NCI-H510A (cell line): ENCODE measurements around the gene DYNC1I2.
"Not testable (repeated sequence)": the region's sequence is repeated elsewhere in the genome, so short reads cannot be mapped to it uniquely, and the experiment has no call there.

Source experiments
- DNase-seq: peaks from one replicate; lab custom pipeline; 2025; lab: John Stamatoyannopoulos, UW

Gene DYNC1I2

GRCh38 chr2:171718720-171719119 lies 31.5 kb downstream of the DYNC1I2 start:
- DNase-seq: no peak

- DNase-seq: no peak
Measured at GRCh38 chr2:171719660-171720059, 32.4 kb downstream of the DYNC1I2 start.

- peak; percentile 71 for DNase-seq
Measured at GRCh38 chr2:171723716-171724683, 36.7 kb downstream of the DYNC1I2 start.

- no peak for DNase-seq
Measured at GRCh38 chr2:171726847-171727450, 39.7 kb downstream of the DYNC1I2 start.

GRCh38 chr2:171728989-171729951 lies 42.0 kb downstream of the DYNC1I2 start:
- DNase-seq: no peak

GRCh38 chr2:171729952-171730317 lies 42.7 kb downstream of the DYNC1I2 start:
- no peak for DNase-seq

- DNase-seq: no peak
Measured at GRCh38 chr2:171735991-171736710, 48.9 kb downstream of the DYNC1I2 start.

- no peak for DNase-seq
Measured at GRCh38 chr2:171741189-171741588, 53.9 kb downstream of the DYNC1I2 start.

GRCh38 chr2:171742760-171743159 lies 55.5 kb downstream of the DYNC1I2 start:
- DNase-seq: no peak

- DNase-seq: no peak
Measured at GRCh38 chr2:171745141-171745540, 57.9 kb downstream of the DYNC1I2 start.

- no peak for DNase-seq
Measured at GRCh38 chr2:171745806-171746205, 58.5 kb downstream of the DYNC1I2 start.

GRCh38 chr2:171747371-171747770 lies 60.1 kb downstream of the DYNC1I2 start:
- DNase-seq: no peak

GRCh38 chr2:171754254-171754939 lies 67.1 kb downstream of the DYNC1I2 start:
- DNase-seq: no peak

- not testable (repeated sequence) for DNase-seq
Measured at GRCh38 chr2:171758762-171759161, 71.5 kb downstream of the DYNC1I2 start.

- DNase-seq: not testable (repeated sequence)
Measured at GRCh38 chr2:171761176-171761575, 73.9 kb downstream of the DYNC1I2 start.

- DNase-seq: no peak
Measured at GRCh38 chr2:171762879-171763573, 75.8 kb downstream of the DYNC1I2 start.

- no peak for DNase-seq
Measured at GRCh38 chr2:171763602-171764001, 76.3 kb downstream of the DYNC1I2 start.

GRCh38 chr2:171771463-171771862 lies 84.2 kb downstream of the DYNC1I2 start:
- DNase-seq: no peak

GRCh38 chr2:171772373-171772772 lies 85.1 kb downstream of the DYNC1I2 start:
- no peak for DNase-seq

- DNase-seq: not testable (repeated sequence)
Measured at GRCh38 chr2:171774581-171774980, 87.3 kb downstream of the DYNC1I2 start.
